Measurements from ENCODE around the gene ZNF462.
"Not testable (repeated sequence)": the region's sequence is repeated elsewhere in the genome, so short reads cannot be mapped to it uniquely, and the experiment has no call there.

ZNF462 gene

GRCh38 chr9:106963684-106964083, 100.7 kb downstream of the ZNF462 start:
- no peak for DNase-seq

GRCh38 chr9:106964329-106964728, 101.4 kb downstream of the ZNF462 start:
- DNase-seq = no peak

- DNase-seq = no peak
These were observed 102.0 kb downstream of the ZNF462 start for GRCh38 chr9:106964822-106965525.

DNA sequence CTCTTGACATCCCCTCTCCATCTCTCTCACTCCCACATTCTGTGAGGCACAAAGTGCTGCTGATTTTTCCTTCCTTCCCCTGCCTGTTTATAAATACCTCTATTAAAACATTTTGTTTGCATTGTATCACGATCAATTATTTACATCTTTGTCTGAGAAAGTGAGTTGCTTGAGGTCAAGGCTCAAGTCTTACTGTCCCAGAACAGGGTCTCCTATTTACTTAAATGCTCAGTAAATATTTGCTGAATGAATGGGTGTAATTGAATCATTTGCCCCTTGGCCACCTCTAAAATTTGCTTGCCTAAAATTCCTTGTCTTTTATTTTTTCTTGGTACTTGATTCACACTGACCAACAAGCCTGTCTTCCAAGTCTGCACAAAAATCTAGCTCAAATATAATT, 103.5 kb downstream of the ZNF462 start:
- DNase-seq = no peak

- no peak for DNase-seq
These were observed 106.7 kb downstream of the ZNF462 start for GRCh38 chr9:106969696-106970095.

DNA sequence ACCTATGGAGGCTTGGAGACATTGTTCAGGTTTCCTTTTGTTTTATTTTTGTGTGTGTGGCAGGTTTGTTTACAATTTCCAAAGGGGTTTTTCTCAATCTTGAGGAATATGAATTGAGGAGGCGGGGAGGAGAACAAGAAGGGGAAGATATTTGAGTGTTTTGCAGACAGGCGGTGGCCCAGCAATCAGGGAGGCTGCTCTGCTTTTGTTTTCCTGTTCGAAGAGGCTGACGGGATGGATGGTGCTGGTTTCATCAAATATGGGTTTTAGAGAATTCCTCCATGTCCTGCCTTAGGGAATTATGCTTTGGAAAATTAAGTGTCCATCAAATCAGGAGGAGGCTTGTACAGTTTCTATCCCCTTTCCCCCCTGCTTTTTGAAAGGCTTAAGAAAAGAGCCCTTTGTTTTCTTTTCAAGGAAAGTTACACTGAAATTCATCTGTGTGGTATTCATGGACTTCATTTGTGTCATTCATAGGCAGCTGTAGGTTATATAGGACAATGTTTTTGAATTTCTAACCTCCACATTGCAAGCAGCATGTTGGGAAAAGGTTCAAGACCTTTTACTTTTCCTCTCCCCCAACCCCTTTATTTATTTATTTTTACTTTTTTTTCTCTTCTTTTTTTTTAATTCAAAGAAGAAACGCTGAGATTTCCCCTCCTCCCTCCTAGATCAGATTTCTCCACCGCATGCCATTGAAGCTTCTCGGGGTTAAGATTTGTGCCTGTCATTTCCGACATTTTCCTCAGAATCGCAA, 107.4 kb downstream of the ZNF462 start:
- DNase-seq = no peak

GRCh38 chr9:106970976-106971457, 108.1 kb downstream of the ZNF462 start:
- no peak for DNase-seq

GRCh38 chr9:106972082-106972481, 109.1 kb downstream of the ZNF462 start:
- no peak for DNase-seq

GRCh38 chr9:106974341-106974740, 111.4 kb downstream of the ZNF462 start:
- DNase-seq = no peak

- DNase-seq = no peak
These were observed 113.8 kb downstream of the ZNF462 start for GRCh38 chr9:106976772-106977171.

DNA sequence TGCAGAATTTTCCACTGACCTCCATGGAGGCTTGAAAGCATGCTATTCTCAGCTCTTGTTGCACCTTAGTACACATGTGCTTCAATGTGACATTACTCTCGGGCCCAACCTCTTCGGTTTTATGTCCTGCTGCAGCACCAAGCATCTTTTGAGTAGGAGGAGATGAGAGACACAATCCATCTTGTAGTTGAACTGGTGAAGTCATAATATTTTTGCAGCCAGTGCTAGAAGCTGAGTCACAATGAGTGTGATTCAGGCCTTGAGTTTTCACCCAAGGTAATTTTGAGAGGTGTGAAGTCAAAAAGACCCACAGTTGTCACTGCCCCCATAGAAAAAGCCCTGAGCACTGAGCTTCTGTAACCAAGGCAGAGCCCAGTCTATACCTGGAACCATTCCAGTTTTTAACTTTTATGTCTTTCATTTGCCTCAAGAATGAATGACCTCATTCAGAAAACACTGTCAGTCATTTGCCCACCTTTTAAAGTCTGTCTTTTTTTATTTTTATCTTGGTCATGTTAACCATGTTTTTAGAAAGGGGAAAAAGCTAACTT, 117.7 kb downstream of the ZNF462 start:
- no peak for DNase-seq

GRCh38 chr9:106981396-106982287, 118.7 kb downstream of the ZNF462 start:
- no peak for DNase-seq

DNA sequence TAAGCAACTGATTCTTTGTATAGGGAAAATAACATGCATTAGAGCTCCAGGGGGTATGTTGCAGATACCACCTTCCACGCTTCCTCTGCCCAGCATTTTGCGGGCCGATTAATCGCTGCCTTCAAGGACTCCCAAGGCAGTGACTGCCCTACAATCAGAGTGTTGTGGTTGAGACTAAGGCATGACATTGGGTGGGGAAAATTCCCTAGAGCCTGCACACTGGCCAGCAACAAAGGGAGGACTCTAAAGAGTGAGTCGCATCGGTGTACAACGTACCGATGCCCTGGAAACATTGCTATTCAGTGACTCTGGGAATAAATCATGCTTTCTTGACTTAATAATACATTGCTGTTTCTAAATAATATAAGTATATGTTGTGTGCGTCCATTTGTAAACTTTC, 119.7 kb downstream of the ZNF462 start:
- DNase-seq = no peak

DNA sequence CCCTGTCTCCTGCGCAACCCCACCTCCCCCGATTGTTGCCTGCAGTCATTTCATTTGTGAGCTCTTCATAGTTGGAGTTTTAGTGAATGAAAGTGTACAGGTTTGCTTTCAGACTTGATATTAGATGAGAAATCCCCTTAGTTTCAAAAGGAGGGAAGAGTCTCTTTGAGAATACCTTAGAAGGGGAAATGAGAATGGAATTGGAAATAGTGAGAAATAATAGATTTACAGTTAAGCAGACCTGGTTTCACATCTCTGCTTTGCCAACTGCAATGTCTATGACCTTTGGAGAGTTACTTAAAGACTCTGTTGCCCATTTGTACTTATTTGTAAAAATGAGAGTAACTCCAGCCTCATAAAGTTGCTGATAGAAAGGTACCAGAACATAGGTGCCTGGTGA, 120.4 kb downstream of the ZNF462 start:
- no peak for DNase-seq

GRCh38 chr9:106989904-106990303, 126.9 kb downstream of the ZNF462 start:
- not testable (repeated sequence) for DNase-seq

DNA sequence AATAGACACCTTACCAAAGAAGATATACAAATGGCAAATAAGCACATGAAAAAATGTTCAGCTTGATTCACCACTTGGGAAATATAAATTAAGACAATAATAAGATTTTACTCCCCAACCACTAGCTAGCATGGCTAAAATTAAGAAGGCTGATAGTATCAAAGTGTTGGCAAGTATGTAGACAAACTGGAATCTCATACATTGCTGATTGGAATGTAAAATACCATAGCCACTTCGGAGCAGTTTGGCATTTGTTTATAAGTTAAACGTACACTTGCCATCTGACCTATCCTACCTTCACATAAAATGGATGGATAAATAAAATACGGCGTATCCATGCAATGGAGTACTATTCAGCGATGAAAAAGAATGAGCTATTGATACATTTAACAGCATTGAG, 129.2 kb downstream of the ZNF462 start:
- no peak for DNase-seq

DNA sequence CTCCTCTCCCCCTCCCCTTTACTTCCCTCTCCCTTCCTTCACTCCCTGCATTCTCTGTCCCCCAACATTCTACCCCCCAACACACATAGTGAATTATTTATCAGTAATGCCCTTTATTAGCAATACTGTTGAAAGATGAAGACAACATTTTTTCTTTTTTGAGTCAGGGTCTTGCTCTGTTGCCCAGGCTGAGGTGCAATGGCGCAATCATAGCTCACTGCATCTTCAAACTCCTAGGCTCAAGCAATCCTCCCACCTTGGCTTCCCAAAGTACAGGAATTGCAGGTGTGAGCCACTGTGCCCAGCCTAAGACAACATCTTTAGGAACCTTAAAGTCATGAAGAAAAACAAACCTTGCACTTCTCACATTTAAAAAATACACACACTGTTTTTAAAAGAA, 130.6 kb downstream of the ZNF462 start:
- DNase-seq = no peak

- DNase-seq = no peak
These were observed 131.5 kb downstream of the ZNF462 start for GRCh38 chr9:106994463-106994862.

GRCh38 chr9:107000218-107000617, 137.3 kb downstream of the ZNF462 start:
- DNase-seq = no peak

DNA sequence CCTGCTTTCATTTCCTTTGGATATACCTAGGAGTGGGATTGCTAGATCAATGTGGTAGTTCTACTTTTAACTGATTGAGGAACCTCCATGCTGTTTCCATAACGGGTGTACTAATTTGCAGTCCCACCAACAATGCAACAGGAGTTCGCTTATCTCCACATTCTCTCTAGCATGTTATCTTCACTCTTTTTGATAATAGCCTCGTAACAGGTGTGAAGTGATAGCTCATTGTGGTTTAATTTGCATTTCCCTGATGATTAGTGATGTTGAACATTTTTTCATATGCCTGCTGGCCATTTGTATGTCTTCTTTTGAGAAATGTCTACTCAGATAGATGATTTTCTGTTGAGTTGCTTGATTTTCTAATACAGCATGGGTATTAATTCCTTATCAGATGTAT, 142.2 kb downstream of the ZNF462 start:
- no peak for DNase-seq

DNA sequence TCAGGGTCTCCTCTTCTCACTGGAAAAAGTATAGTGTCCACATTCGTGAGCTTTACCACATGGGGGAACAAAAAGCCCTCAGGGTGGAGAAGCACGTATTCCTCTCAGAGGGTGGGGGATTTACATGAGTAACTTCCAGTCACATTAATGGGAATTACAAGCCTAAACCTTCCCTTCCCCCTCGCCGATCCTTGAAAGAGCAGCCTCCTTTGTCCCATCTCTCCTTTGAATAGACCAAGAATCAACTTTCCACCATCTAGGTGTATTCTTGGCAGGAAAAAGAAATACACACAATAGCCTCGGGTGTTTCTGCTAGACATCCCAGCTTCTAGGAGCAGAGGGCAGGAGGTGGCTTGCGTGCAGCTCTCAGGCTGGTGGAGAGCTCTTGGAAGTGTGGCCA, 144.4 kb downstream of the ZNF462 start:
- no peak for DNase-seq

GRCh38 chr9:107008011-107008410, 145.0 kb downstream of the ZNF462 start:
- no peak for DNase-seq

- no peak for DNase-seq
These were observed 145.5 kb downstream of the ZNF462 start for GRCh38 chr9:107008447-107008846.
